ENCODE data around the gene CFAP92. TPM values are rescaled to one million over a fixed set of nuclear protein-coding genes. Genes with fewer than 3 reads are reported as not detected.

CFAP92 gene
- total RNA-seq, 1 experiment from 2014 or later: 0.16 TPM

DNA sequence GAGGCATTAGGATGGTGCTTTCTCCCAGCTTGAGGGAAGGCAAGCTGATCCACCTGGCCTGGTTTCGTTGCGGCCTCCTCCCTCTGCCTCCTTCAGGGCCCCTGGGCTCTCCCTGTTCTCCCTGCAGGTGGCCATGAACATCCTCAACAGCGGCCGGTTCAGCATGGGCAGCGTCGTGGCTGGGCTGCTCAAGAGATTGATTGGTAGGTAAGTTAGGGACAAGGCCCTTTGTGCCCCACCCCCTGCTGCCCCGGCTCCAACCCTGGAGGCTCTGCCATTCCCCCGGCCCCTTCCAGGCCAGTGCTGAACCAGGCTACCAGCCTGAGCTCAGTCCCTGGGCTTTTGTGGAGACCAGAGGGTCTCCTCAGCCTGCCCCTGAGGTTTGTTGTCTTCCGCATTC lies 91.5 kb downstream of the CFAP92 start:
- CTCF ChIA-PET: interaction anchor here (0.7 to 1.1 kb wide), 2 partner anchors 34 to 285 kb away, joined by 3 read pairs; no protein-coding TSS in a partner anchor
- no peak for DNase-seq (ENCODE audit: unreplicated experiment)
- no peak for TF ChIP-seq CTCF (IDR thresholded peaks at IDR 0.05; ENCODE audit: unreplicated experiment)
- POLR2A ChIA-PET: no interaction called here
- no peaks in the 10 kb centered on the region for H3K9me3 Mint-ChIP-seq (ENCODE audit: unreplicated experiment)
- H3K36me3 Mint-ChIP-seq (ENCODE audit: insufficient read depth, unreplicated experiment): peaks cover 89% of the 10 kb centered on the region
- H3K4me1 Mint-ChIP-seq (ENCODE audit: insufficient read depth, unreplicated experiment): no peaks in the 10 kb centered on the region
- no peak overlapping the region for H3K27ac Mint-ChIP-seq (ENCODE audit: low read depth, unreplicated experiment)
- no peak overlapping the region for H3K4me3 Mint-ChIP-seq (ENCODE audit: unreplicated experiment)
- no TSS peak for BruUV-seq (replicated peaks)
- intact Hi-C loops (cut with micrococcal nuclease): no loop called here
- no peaks in the 10 kb centered on the region for H3K27me3 Mint-ChIP-seq (ENCODE audit: insufficient read depth, unreplicated experiment)

DNA sequence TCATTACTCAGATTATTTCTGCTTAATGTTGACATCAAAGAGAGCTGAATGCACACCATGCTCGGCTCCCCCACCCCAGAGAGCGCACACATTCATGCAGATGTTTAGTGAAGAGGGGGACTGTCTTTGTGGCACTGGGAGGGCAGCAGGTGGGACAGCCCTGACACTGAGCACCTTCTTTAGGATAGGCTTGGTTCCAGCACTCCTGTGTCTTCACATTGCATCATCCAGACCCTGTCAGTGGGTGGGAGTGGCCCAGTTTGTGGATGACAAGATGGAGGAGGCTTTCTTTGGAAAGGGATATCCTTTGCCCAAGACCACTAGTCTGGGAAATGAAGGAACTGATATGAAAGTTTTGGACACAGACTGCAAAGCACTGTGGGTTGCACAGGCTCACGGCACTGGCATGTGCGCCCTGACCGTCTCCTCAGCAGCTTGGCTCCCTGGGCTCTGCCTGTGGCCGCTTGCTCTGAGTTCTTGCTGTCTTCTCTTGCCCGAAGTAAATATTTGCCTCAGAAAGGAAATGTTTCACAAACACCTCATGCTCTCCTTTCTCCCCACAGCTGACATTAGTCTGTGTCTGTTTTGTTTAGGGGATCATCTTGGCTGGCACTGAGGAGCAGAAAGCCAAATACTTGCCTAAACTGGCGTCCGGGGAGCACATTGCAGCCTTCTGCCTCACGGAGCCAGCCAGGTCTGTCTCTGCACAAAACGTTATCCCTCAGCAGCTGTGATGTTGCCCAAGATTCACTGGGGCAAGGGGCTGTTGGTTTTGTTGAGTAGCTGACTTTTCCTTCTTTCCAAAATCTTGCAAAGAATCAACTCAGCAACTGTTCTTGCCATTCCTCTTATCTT lies 97.8 kb downstream of the CFAP92 start:
- TF ChIP-seq CTCF (IDR thresholded peaks at IDR 0.05; ENCODE audit: unreplicated experiment): no peak
- H3K9me3 Mint-ChIP-seq (ENCODE audit: unreplicated experiment): no peaks in the 10 kb centered on the region
- CTCF ChIA-PET: no interaction called here
- no peaks in the 10 kb centered on the region for H3K27me3 Mint-ChIP-seq (ENCODE audit: insufficient read depth, unreplicated experiment)
- peaks cover 6% of the 10 kb centered on the region for H3K4me1 Mint-ChIP-seq (ENCODE audit: insufficient read depth, unreplicated experiment)
- peaks cover 84% of the 10 kb centered on the region for H3K36me3 Mint-ChIP-seq (ENCODE audit: insufficient read depth, unreplicated experiment)
- POLR2A ChIA-PET: no interaction called here
- H3K4me3 Mint-ChIP-seq (ENCODE audit: unreplicated experiment): no peak overlapping the region
- intact Hi-C loops (cut with micrococcal nuclease): no loop called here
- peak overlapping the region; percentile 67 for H3K27ac Mint-ChIP-seq (ENCODE audit: low read depth, unreplicated experiment)
- no peak for DNase-seq (ENCODE audit: unreplicated experiment)
- BruUV-seq (replicated peaks): no TSS peak

GRCh38 chr3:128889139-128889894 lies 104.6 kb downstream of the CFAP92 start:
- Mint-ChIP-seq H3K27ac (ENCODE audit: low read depth, unreplicated experiment) (no peak overlapping the region), H3K4me3 (ENCODE audit: unreplicated experiment) (no peak overlapping the region), H3K9me3 (ENCODE audit: unreplicated experiment) (no peaks in the 10 kb centered on the region), H3K36me3 (ENCODE audit: insufficient read depth, unreplicated experiment) (peaks cover 61% of the 10 kb centered on the region), H3K4me1 (ENCODE audit: insufficient read depth, unreplicated experiment) (no peaks in the 10 kb centered on the region), H3K27me3 (ENCODE audit: insufficient read depth, unreplicated experiment) (no peaks in the 10 kb centered on the region)
- BruUV-seq (replicated peaks): no TSS peak
- TF ChIP-seq CTCF (IDR thresholded peaks at IDR 0.05; ENCODE audit: unreplicated experiment): no peak
- DNase-seq (ENCODE audit: unreplicated experiment): no peak
- intact Hi-C loops (cut with micrococcal nuclease): no loop called here
- CTCF ChIA-PET: interaction anchor here (1.1 to 1.4 kb wide), 2 partner anchors 10 to 14 kb away, joined by 3 to 4 read pairs; no protein-coding TSS in a partner anchor
- POLR2A ChIA-PET: interaction anchor here (1.5 to 1.7 kb wide), 2 partner anchors 10 to 11 kb away, joined by 11 to 12 read pairs; partner anchors contain the start of gene ACAD9

GRCh38 chr3:128884992-128885391 lies 108.9 kb downstream of the CFAP92 start:
- Mint-ChIP-seq H3K4me1 (ENCODE audit: insufficient read depth, unreplicated experiment) (peaks cover 24% of the 10 kb centered on the region), H3K27me3 (ENCODE audit: insufficient read depth, unreplicated experiment) (no peaks in the 10 kb centered on the region), H3K4me3 (ENCODE audit: unreplicated experiment) (no peak overlapping the region), H3K9me3 (ENCODE audit: unreplicated experiment) (no peaks in the 10 kb centered on the region), H3K27ac (ENCODE audit: low read depth, unreplicated experiment) (no peak overlapping the region), H3K36me3 (ENCODE audit: insufficient read depth, unreplicated experiment) (peaks cover 52% of the 10 kb centered on the region)
- POLR2A ChIA-PET: interaction anchor here (1.2 kb wide), 1 partner anchor 231 kb away, joined by 3 read pairs; no protein-coding TSS in a partner anchor
- BruUV-seq (replicated peaks): no TSS peak
- intact Hi-C loops (cut with micrococcal nuclease): no loop called here
- no peak for TF ChIP-seq CTCF (IDR thresholded peaks at IDR 0.05; ENCODE audit: unreplicated experiment)
- no peak for DNase-seq (ENCODE audit: unreplicated experiment)
- CTCF ChIA-PET: interaction anchor here (0.7 kb wide), 1 partner anchor 267 kb away, joined by 3 read pairs; no protein-coding TSS in a partner anchor
